Glutamatergic neuron (in vitro differentiated cells): ENCODE measurements around the gene COMMD1. TPM values are rescaled to one million over a fixed set of nuclear protein-coding genes. Genes with fewer than 3 reads are reported as not detected.
"Not testable (repeated sequence)": the region's sequence is repeated elsewhere in the genome, so short reads cannot be mapped to it uniquely, and the experiment has no call there.

Experiments used
- DNase-seq: peaks from one replicate; pipeline ENCODE4 v3.0.0; 2022
- H3K27ac Mint-ChIP-seq: one replicate; pipeline ENCODE4 v1.8.0; 2020; ENCODE audit warnings: mild to moderate bottlenecking, mixed read lengths, inconsistent platforms; ENCODE audit not compliant: unreplicated experiment
- H3K27me3 Mint-ChIP-seq: one replicate; pipeline ENCODE4 v1.8.0; 2020; ENCODE audit warnings: mild to moderate bottlenecking, moderate library complexity, mixed read lengths, inconsistent platforms; ENCODE audit not compliant: unreplicated experiment
- H3K36me3 Mint-ChIP-seq: one replicate; pipeline ENCODE4 v1.8.0; 2020; ENCODE audit warnings: mild to moderate bottlenecking, mixed read lengths, inconsistent platforms; ENCODE audit not compliant: unreplicated experiment
- H3K4me1 Mint-ChIP-seq: one replicate; pipeline ENCODE4 v1.8.0; 2020; ENCODE audit warnings: mild to moderate bottlenecking, low read depth, mixed read lengths, inconsistent platforms; ENCODE audit not compliant: unreplicated experiment
- H3K4me3 Mint-ChIP-seq: one replicate; pipeline ENCODE4 v1.8.0; 2020; ENCODE audit warnings: mild to moderate bottlenecking, mixed read lengths, inconsistent platforms; ENCODE audit not compliant: unreplicated experiment
- H3K9me3 Mint-ChIP-seq: one replicate; pipeline ENCODE4 v1.8.0; 2020; ENCODE audit warnings: mild to moderate bottlenecking, moderate library complexity, mixed read lengths, inconsistent platforms; ENCODE audit not compliant: unreplicated experiment
- total RNA-seq: library from RNA; stranded (reverse); fragmentation: NEBNext Ultra II Directional; extraction: Animal tissue kit (Norgen Biotek cat#: 25700); gene quantifications from one replicate; pipeline ENCODE4 v1.2.1, GENCODE V29; 2021; ENCODE audit not compliant: unreplicated experiment
- TF ChIP-seq, protein P1 (sequence below): fragments of 200-600 bp; sonication (generic); IDR thresholded peaks from one replicate; pipeline ENCODE4 v1.5.0; 2021; ENCODE audit not compliant: partially characterized antibody, unreplicated experiment

COMMD1 gene
- total RNA-seq, 1 donor from 2014 or later: 48.2 TPM

DNA sequence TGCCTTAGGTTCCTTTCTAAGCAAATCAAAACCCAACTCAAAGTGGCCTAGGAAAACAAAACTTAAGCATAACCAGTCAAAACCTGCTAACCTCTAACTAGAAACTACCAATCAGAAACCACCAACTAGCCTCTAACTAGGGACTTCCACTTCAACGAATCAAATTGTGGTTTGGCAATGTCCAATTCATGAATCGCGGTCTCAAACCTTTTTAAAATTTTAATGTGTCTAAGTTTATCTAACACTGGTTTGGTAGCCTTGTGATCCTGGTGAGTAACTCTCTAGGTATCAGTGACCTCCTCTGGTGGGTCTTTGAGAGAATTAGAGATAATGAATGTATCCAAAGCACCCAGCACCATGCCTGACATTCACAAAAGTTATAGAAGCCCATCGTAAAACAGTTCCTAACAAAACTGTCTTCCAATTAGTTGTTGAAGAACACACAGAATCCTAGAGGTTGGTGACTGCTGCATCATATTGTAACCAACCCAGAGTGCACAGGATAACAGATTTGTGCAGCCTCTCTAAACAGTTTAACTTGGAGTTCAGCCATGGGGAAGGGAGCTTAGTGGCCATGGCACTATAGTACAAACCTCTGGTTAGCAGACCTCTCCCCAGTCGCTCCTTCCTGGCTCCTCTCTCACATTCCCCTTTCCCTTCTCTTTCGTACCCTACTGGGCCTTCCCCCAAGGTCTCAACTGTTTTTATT is 245.3 kb downstream of the COMMD1 start:
- DNase-seq: no peak
- peaks cover 3% of the 10 kb centered on the region for H3K27me3 Mint-ChIP-seq
- TF ChIP-seq, protein P1, sequence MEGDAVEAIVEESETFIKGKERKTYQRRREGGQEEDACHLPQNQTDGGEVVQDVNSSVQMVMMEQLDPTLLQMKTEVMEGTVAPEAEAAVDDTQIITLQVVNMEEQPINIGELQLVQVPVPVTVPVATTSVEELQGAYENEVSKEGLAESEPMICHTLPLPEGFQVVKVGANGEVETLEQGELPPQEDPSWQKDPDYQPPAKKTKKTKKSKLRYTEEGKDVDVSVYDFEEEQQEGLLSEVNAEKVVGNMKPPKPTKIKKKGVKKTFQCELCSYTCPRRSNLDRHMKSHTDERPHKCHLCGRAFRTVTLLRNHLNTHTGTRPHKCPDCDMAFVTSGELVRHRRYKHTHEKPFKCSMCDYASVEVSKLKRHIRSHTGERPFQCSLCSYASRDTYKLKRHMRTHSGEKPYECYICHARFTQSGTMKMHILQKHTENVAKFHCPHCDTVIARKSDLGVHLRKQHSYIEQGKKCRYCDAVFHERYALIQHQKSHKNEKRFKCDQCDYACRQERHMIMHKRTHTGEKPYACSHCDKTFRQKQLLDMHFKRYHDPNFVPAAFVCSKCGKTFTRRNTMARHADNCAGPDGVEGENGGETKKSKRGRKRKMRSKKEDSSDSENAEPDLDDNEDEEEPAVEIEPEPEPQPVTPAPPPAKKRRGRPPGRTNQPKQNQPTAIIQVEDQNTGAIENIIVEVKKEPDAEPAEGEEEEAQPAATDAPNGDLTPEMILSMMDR: no peak
- H3K36me3 Mint-ChIP-seq: peaks cover 8% of the 10 kb centered on the region
- no peaks in the 10 kb centered on the region for H3K4me1 Mint-ChIP-seq
- H3K9me3 Mint-ChIP-seq: peaks cover 2% of the 10 kb centered on the region
- H3K27ac Mint-ChIP-seq: no peak overlapping the region
- no peak overlapping the region for H3K4me3 Mint-ChIP-seq

DNA sequence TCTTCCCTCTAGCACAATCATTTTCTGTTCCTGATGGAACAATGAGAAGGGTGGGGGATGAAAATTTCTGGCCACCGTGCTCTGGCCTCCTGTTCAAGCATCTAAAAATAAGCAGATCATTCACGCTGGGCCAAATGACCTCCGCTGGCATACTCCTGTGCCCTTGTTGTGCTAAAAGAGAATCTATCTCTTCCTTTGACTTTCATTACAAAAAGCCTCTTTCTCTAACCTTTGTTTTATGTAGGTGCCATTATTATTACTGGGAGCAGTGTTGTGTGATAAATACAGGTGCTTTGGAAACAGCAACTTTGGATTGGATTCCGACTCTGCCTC is 245.8 kb downstream of the COMMD1 start:
- Mint-ChIP-seq H3K4me3 (no peak overlapping the region), H3K36me3 (peaks cover 8% of the 10 kb centered on the region), H3K9me3 (peaks cover 2% of the 10 kb centered on the region), H3K4me1 (no peaks in the 10 kb centered on the region), H3K27ac (no peak overlapping the region), H3K27me3 (peaks cover 3% of the 10 kb centered on the region)
- no peak for DNase-seq
- TF ChIP-seq, protein P1: no peak

DNA sequence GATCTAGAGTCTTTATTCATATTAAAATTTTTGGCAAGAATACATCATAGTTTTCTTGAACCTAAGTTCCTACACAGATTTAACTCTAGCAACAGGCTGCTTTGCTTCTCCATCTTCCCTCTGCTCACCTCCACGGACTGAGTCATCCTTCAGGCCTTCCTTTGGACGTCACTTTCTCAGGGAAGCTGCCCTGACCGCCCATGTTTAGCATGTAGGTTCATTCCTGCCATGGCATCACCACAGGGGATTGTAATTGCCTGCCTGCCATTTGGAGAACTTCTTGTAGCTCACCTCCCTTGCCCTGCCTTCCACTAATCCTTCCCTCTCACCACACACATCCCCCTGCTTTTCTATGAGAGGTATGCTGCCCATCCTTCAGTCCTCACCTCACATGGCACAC is 246.5 kb downstream of the COMMD1 start:
- no peak overlapping the region for H3K27ac Mint-ChIP-seq
- H3K4me3 Mint-ChIP-seq: no peak overlapping the region
- no peaks in the 10 kb centered on the region for H3K4me1 Mint-ChIP-seq
- H3K9me3 Mint-ChIP-seq: peaks cover 2% of the 10 kb centered on the region
- H3K36me3 Mint-ChIP-seq: peaks cover 8% of the 10 kb centered on the region
- no peak for DNase-seq
- H3K27me3 Mint-ChIP-seq: peaks cover 3% of the 10 kb centered on the region
- TF ChIP-seq, protein P1: no peak

DNA sequence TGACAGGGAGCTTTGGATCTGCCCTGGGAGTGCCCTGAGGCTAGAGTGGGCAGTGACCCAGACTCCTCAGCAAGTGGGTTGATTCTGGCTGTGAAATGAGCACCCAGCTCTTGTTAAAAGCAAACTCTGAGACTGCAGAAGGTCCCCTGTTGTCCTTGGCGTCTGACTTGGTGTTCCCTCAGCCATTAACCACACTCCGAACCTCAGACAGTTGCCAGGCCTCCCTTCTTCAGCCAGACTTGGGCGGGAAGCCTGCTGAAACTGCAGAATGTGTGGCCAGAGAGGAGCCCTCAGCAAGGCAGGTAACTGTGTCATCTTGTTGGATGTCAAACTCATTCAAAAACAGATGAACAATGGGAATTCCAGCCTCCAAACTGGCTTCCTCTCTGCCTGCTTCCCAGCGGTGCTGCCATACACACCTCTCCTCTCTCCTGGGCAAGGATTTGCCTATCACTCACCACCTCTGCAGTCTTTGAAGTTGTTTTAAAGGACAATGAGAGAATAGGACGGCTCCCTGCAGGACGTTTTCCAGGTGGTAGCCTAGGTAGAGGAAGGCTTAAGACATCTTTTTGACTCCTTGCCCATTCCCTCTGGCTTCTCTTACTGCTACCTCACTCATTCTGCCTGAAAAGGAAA is 251.5 kb downstream of the COMMD1 start:
- H3K36me3 Mint-ChIP-seq: peaks cover 15% of the 10 kb centered on the region
- DNase-seq: no peak
- no peak overlapping the region for H3K27ac Mint-ChIP-seq
- H3K9me3 Mint-ChIP-seq: peaks cover 4% of the 10 kb centered on the region
- H3K4me1 Mint-ChIP-seq: peaks cover 6% of the 10 kb centered on the region
- peaks cover 4% of the 10 kb centered on the region for H3K27me3 Mint-ChIP-seq
- no peak overlapping the region for H3K4me3 Mint-ChIP-seq
- TF ChIP-seq, protein P1: no peak

DNA sequence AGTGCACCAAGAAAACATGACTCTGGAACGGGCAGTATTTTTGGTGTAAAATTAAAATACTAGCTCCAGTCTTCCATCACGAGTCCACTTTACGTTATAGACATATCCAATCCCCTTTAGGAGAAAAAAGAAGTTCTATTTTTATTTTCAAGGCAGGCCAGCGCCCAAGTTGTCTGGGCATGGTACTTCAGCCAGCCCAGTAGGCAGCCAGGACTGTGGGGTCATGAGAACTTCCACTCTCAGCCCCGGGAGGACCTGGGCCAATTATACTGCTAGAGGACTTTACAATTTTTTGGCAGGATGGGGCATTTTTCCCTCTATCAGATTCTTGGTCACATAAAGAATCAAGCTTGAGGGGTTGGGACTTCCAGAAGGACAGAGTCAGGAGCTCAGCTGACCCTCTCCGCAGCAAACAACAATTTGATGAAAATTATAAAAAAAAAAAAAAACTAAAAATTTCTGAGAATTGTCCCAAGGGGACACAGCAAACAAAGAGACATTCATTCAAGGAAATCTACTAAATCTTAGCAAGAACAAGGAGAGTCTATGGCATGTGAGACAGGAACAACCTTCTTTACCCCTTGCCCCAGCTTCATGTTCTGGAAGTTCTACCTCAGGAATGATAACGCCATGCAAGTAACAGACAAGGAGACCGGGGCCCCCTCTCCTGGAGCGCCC is 253.1 kb downstream of the COMMD1 start:
- peaks cover 2% of the 10 kb centered on the region for H3K9me3 Mint-ChIP-seq
- no peak overlapping the region for H3K27ac Mint-ChIP-seq
- DNase-seq: no peak
- H3K27me3 Mint-ChIP-seq: peaks cover 4% of the 10 kb centered on the region
- peaks cover 7% of the 10 kb centered on the region for H3K36me3 Mint-ChIP-seq
- TF ChIP-seq, protein P1: no peak
- peaks cover 10% of the 10 kb centered on the region for H3K4me1 Mint-ChIP-seq
- no peak overlapping the region for H3K4me3 Mint-ChIP-seq

DNA sequence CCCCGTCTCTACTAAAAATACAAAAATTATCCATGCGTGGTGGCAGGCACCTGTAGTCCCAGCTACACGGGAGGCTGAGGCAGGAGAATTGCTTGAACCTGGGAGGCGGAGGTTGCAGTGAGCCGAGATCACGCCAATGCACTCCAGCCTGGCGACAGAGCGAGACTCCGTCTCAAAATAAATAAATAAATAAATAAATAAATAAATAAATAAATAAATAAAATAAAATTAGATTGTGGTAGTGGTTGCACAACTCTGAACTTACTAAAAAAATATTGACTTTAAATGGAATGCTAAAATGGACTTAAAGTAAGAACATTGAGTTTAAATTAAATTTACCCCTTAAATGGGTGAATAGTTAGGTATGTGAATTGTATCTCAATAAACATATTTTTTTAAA is 255.2 kb downstream of the COMMD1 start:
- H3K27me3 Mint-ChIP-seq, H3K36me3 Mint-ChIP-seq, DNase-seq, H3K4me3 Mint-ChIP-seq, H3K27ac Mint-ChIP-seq, H3K9me3 Mint-ChIP-seq: not testable (repeated sequence)
- peaks cover 10% of the 10 kb centered on the region for H3K4me1 Mint-ChIP-seq
